Cardiac fibroblast (primary cell): ENCODE data around the gene KRT26.
"Not testable (repeated sequence)": the region's sequence is repeated elsewhere in the genome, so short reads cannot be mapped to it uniquely, and the experiment has no call there.

ENCODE experiments used
- DNase-seq, 2 donors: peaks; one replicate each; pipeline versions ENCODE4 v3.0.0 to v3.0.0-alpha.2; 2010; ENCODE audit warnings: low read depth in 2 of 2
- H3K4me3 ChIP-seq, 2 donors: replicated peaks in 1 of 2; 1 replicate in 1 of 2; 2 replicates in 1 of 2; pipeline ENCODE4 v1.5.1; 2011; ENCODE audit warnings: low read depth in 2 of 2, low read length in 2 of 2, mild to moderate bottlenecking in 2 of 2, moderate library complexity in 1 of 2
- CTCF ChIP-seq: IDR thresholded peaks from one replicate; pipeline ENCODE4 v1.5.1; 2011; ENCODE audit warnings: low read depth, mild to moderate bottlenecking, low read length, inconsistent platforms

The KRT26 gene

GRCh38 chr17:40817103-40817682, 45.2 kb upstream of the KRT26 start:
- H3K4me3 ChIP-seq: no peak overlapping the region
- TF ChIP-seq CTCF: no peak
- no peak for DNase-seq

GRCh38 chr17:40816569-40816968, 44.6 kb upstream of the KRT26 start:
- no peak for TF ChIP-seq CTCF
- no peak overlapping the region for H3K4me3 ChIP-seq
- no peak for DNase-seq

- no peak for TF ChIP-seq CTCF
- no peak for DNase-seq
- no peak overlapping the region for H3K4me3 ChIP-seq
Observed at GRCh38 chr17:40815381-40815780, 43.4 kb upstream of the KRT26 start.

DNA sequence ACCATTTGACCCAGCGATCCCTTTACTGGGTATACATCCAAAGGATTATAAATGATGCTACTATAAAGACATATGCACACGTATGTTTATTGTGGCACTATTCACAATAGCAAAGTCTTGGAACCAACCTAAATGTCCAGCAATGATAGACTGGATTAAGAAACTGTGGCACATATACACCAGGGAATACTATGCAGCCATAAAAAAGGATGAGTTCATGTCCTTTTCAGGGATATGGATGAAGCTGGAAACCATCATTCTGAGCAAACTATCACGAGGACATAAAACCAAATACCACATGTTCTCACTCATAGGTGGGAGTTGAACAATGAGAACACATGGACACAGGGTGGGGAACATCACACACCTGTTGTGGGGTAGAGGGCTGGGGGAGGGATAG, 42.7 kb upstream of the KRT26 start:
- DNase-seq, H3K4me3 ChIP-seq: not testable (repeated sequence)

DNA sequence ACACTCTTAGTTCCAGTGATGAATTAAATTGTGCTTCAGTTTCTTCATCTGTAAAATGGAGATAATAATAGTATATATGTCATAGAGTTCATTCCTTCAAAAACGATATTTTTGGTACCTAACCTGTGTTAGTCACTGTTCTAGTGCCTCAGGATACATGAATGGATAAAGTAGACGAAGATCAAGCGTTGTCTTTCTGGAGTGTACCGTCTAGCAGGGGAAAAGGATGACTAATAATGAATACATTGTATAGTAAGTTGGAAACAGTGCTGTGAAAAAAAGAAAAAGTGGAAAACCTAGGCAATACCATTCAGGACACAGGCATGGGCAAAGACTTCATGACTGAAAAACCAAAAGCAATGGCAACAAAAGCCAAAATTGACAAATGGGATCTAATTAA, 41.8 kb upstream of the KRT26 start:
- no peak for TF ChIP-seq CTCF
- DNase-seq: peak in 1 of 2 donors; percentile 33
- no peak overlapping the region for H3K4me3 ChIP-seq

GRCh38 chr17:40812639-40813038, 40.6 kb upstream of the KRT26 start:
- H3K4me3 ChIP-seq: no peak overlapping the region
- TF ChIP-seq CTCF: no peak
- DNase-seq: no peak

GRCh38 chr17:40810494-40810893, 38.5 kb upstream of the KRT26 start:
- no peak for TF ChIP-seq CTCF
- no peak overlapping the region for H3K4me3 ChIP-seq
- DNase-seq: peak in 1 of 2 donors; percentile 21
